Nephron progenitor cell (in vitro differentiated cells): ENCODE measurements around the gene RCC2.
"Not testable (repeated sequence)": the region's sequence is repeated elsewhere in the genome, so short reads cannot be mapped to it uniquely, and the experiment has no call there.

Experiments
- DNase-seq: peaks from one replicate; pipeline ENCODE4 v3.0.0; 2021
- H3K27ac Mint-ChIP-seq: 2 replicates; pipeline ENCODE4 v1.8.0; 2021; ENCODE audit warnings: mild to moderate bottlenecking, moderate library complexity, mixed read lengths
- H3K27me3 Mint-ChIP-seq: 2 replicates; pipeline ENCODE4 v1.8.0; 2021; ENCODE audit warnings: mild to moderate bottlenecking, low read depth, mixed read lengths; ENCODE audit not compliant: poor library complexity
- H3K36me3 Mint-ChIP-seq: 2 replicates; pipeline ENCODE4 v1.8.0; 2021; ENCODE audit warnings: low read depth, mixed read lengths
- H3K4me1 Mint-ChIP-seq: 2 replicates; pipeline ENCODE4 v1.8.0; 2021; ENCODE audit warnings: mixed read lengths
- H3K4me3 Mint-ChIP-seq: 2 replicates; pipeline ENCODE4 v1.8.0; 2021; ENCODE audit warnings: mild to moderate bottlenecking, moderate library complexity, mixed read lengths
- H3K9me3 Mint-ChIP-seq: 2 replicates; pipeline ENCODE4 v1.8.0; 2021; ENCODE audit warnings: mild to moderate bottlenecking, moderate library complexity, mixed read lengths
- CTCF ChIP-seq: fragments of 200-600 bp; sonication (generic); IDR thresholded peaks from 2 replicates; pipeline ENCODE4 v1.5.0; 2021; ENCODE audit warnings: antibody characterized with exemption

The RCC2 gene

GRCh38 chr1:17463991-17464390 lies 24.5 kb upstream of the RCC2 start:
- no peaks in the 10 kb centered on the region for H3K9me3 Mint-ChIP-seq
- H3K27ac Mint-ChIP-seq = no peak overlapping the region
- peaks cover 19% of the 10 kb centered on the region for H3K27me3 Mint-ChIP-seq
- no peaks in the 10 kb centered on the region for H3K4me1 Mint-ChIP-seq
- TF ChIP-seq CTCF = no peak
- no peak for DNase-seq
- no peak overlapping the region for H3K4me3 Mint-ChIP-seq
- no peaks in the 10 kb centered on the region for H3K36me3 Mint-ChIP-seq

GRCh38 chr1:17462669-17463068 lies 23.2 kb upstream of the RCC2 start:
- H3K27ac Mint-ChIP-seq = no peak overlapping the region
- H3K9me3 Mint-ChIP-seq = no peaks in the 10 kb centered on the region
- TF ChIP-seq CTCF = no peak
- peaks cover 5% of the 10 kb centered on the region for H3K4me1 Mint-ChIP-seq
- no peak for DNase-seq
- no peak overlapping the region for H3K4me3 Mint-ChIP-seq
- no peaks in the 10 kb centered on the region for H3K36me3 Mint-ChIP-seq
- peaks cover 17% of the 10 kb centered on the region for H3K27me3 Mint-ChIP-seq

GRCh38 chr1:17460219-17460618 lies 20.7 kb upstream of the RCC2 start:
- H3K27ac Mint-ChIP-seq = no peak overlapping the region
- peaks cover 22% of the 10 kb centered on the region for H3K27me3 Mint-ChIP-seq
- H3K9me3 Mint-ChIP-seq = no peaks in the 10 kb centered on the region
- no peaks in the 10 kb centered on the region for H3K36me3 Mint-ChIP-seq
- no peak for TF ChIP-seq CTCF
- no peak for DNase-seq
- H3K4me3 Mint-ChIP-seq = no peak overlapping the region
- peaks cover 5% of the 10 kb centered on the region for H3K4me1 Mint-ChIP-seq

GRCh38 chr1:17458794-17459193 lies 19.3 kb upstream of the RCC2 start:
- DNase-seq = no peak
- Mint-ChIP-seq H3K9me3 (no peaks in the 10 kb centered on the region), H3K4me1 (peaks cover 5% of the 10 kb centered on the region), H3K27ac (no peak overlapping the region), H3K36me3 (no peaks in the 10 kb centered on the region), H3K27me3 (peaks cover 19% of the 10 kb centered on the region), H3K4me3 (no peak overlapping the region)
- TF ChIP-seq CTCF = no peak

- no peak for DNase-seq
- Mint-ChIP-seq H3K36me3 (no peaks in the 10 kb centered on the region), H3K27ac (no peak overlapping the region), H3K4me3 (no peak overlapping the region), H3K9me3 (no peaks in the 10 kb centered on the region), H3K4me1 (no peaks in the 10 kb centered on the region), H3K27me3 (peaks cover 13% of the 10 kb centered on the region)
- TF ChIP-seq CTCF = no peak
These were observed 13.2 kb upstream of the RCC2 start for GRCh38 chr1:17452686-17453085.

- H3K4me1 Mint-ChIP-seq, H3K36me3 Mint-ChIP-seq, H3K4me3 Mint-ChIP-seq, H3K27ac Mint-ChIP-seq, DNase-seq, H3K9me3 Mint-ChIP-seq: not testable (repeated sequence)
- H3K27me3 Mint-ChIP-seq = peaks cover 11% of the 10 kb centered on the region
These were observed 12.7 kb upstream of the RCC2 start for GRCh38 chr1:17452203-17452602.
